Hepatic stellate cell (primary cell): ENCODE measurements around the gene NCF2.
A peak's percentile ranks its signal among the peaks of the same experiment; 100 is the strongest.

Experiments
- DNase-seq: peaks from one replicate; pipeline ENCODE4 v3.0.0; 2011; ENCODE audit warnings: low spot score

NCF2 gene

GRCh38 chr1:183551924-183552323 is 38.3 kb downstream of the NCF2 start:
- DNase-seq, result no peak

- no peak for DNase-seq
These were observed 39.3 kb downstream of the NCF2 start for GRCh38 chr1:183550915-183551314.

GRCh38 chr1:183548116-183548515 is 42.1 kb downstream of the NCF2 start:
- no peak for DNase-seq

GRCh38 chr1:183546427-183546826 is 43.8 kb downstream of the NCF2 start:
- no peak for DNase-seq

- DNase-seq, result no peak
These were observed 45.5 kb downstream of the NCF2 start for GRCh38 chr1:183544598-183545297.

- DNase-seq, result peak; percentile 37
These were observed 46.5 kb downstream of the NCF2 start for GRCh38 chr1:183543619-183544204.

- DNase-seq, result no peak
These were observed 52.9 kb downstream of the NCF2 start for GRCh38 chr1:183537405-183537804.

GRCh38 chr1:183533617-183534174 is 56.6 kb downstream of the NCF2 start:
- no peak for DNase-seq

GRCh38 chr1:183528577-183528976 is 61.7 kb downstream of the NCF2 start:
- no peak for DNase-seq

GRCh38 chr1:183522104-183522503 is 68.2 kb downstream of the NCF2 start:
- DNase-seq, result no peak

GRCh38 chr1:183520379-183520778 is 69.9 kb downstream of the NCF2 start:
- DNase-seq, result no peak

- DNase-seq, result no peak
These were observed 72.9 kb downstream of the NCF2 start for GRCh38 chr1:183517401-183517800.

GRCh38 chr1:183516725-183517124 is 73.5 kb downstream of the NCF2 start:
- DNase-seq, result no peak

- DNase-seq, result peak; percentile 38
These were observed 75.1 kb downstream of the NCF2 start for GRCh38 chr1:183515002-183515689.

GRCh38 chr1:183514235-183514634 is 76.0 kb downstream of the NCF2 start:
- DNase-seq, result no peak

GRCh38 chr1:183512450-183512849 is 77.8 kb downstream of the NCF2 start:
- no peak for DNase-seq

GRCh38 chr1:183508694-183509093 is 81.6 kb downstream of the NCF2 start:
- DNase-seq, result no peak

GRCh38 chr1:183506561-183506960 is 83.7 kb downstream of the NCF2 start:
- DNase-seq, result peak; percentile 29
